Activated T-cell treated with anti-CD3 and anti-CD28 coated beads, Interleukin-2, amount 50 U/mL, for 48 hours (primary cell): Measurements from ENCODE around the gene APBB2.
"Not testable (repeated sequence)": the region's sequence is repeated elsewhere in the genome, so short reads cannot be mapped to it uniquely, and the experiment has no call there.

Source experiments
- DNase-seq, 2 experiments: peaks; one replicate each; pipeline ENCODE4 v3.0.0-alpha.2; 2020

Gene APBB2

DNA sequence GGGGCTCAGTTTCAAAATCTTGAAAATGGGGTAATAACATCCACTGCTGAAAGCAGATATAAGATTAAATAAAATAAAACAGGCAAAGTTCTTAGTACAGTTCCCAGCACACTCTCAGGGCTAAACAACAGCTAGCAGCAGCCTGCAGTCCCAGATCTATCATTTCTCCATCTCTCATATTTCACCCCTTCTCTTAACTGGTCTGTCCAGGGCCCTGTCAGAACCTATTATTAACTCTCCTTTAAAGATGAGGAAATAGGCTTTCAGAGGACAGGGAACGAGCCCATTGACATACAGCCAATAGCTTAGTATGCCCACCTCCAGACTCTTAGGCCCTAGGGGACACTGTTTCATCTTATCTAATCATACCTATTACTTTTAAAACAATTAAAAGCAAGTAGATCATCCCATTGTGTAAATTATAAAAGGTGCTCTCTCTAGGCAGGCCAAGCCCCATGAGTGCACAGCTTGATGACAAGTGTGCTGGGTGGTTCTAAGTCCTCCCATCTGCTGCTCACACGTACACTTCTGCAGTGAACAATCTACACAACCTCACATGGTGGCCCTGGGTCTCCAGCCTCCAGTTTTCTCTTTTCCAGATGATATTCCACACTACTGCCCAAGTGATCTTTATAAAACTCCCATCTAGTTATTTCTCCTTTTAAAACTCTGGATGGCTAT is 119.0 kb downstream of the APBB2 start:
- no peak for DNase-seq

DNA sequence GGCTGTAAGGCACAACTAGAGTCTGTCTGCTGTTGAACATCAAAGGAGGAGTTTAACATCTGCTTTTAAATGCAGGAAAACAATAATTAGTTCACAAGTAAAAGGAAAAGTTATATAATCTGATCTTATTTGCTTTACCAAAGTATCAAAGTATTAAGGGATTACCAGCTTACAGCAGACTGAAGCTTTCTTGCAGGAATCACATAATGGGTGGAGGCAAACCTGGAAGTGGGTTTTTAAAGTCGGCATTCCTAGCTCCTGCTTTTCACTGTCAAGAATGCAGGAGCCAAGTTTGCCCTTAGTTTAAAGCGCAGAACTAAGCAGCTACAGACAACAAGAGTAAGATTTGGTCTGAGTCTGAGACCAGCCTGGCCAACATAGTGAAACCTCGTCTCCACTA is 122.2 kb downstream of the APBB2 start:
- DNase-seq, result no peak

DNA sequence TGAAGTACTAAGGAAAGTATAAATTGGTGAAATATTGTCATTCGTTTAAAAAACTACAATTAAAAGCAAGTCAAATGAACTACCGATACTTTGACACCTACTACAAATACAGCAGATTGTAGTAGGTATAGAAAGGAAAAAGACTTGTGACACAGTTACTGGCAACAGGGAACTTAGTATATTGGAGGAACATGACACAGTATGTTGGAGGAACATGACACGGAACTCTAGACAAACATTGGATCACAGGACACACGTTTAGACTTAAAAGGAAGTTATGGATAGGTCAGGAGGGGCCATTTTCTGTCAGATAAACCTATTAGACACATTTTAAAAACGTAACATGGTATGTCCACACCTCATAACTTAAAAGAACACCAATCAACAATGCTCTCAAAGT is 132.5 kb downstream of the APBB2 start:
- no peak for DNase-seq

DNA sequence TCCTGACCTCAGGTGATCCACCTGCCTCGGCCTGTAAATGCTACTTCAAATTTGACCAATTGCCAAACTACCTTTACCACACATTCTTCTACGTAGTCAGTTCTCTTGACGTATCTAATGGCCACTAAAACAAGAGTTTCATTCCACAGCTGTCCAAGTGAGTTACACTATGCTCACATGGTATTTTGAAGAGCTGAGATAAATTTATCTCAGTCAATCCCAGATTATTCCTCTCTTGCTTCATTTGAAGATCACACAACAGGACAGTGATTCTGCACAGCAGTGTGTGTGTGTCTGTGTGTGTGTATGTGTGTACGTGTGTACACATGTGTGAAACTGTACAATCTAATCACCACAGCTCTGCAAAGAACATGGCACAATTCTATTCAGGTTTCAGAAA is 133.4 kb downstream of the APBB2 start:
- DNase-seq, result no peak

DNA sequence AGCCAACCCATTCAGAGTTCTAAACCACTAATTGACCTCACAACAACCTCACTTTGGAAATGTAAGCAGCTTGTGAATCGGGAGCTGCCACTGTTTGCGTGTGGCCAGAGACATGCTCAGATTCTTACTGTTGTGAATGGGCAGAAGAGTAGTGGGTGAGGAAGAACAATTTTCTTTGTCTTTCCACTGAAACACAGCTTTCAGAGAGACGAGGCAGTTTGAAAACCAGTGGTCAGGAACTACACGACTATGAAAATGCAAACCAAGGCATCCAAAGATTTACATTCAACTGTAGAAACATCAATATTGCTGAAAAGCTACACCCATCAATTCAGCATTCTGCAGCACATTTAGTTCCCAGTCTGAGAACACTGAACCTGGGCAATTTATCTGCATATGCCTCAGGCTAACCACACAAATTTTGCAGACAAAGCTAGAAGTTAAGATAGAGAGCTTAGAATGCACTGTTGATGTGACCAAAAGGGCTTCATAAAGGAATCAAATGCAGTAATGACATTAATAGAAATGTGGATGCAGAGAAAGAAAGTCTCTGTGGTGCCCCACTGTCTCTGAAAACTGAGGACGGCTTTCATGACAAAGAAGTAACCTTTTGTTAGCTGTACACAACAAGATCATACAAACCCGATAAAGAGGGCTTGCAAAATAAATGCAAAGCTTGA is 134.3 kb downstream of the APBB2 start:
- DNase-seq, result no peak

DNA sequence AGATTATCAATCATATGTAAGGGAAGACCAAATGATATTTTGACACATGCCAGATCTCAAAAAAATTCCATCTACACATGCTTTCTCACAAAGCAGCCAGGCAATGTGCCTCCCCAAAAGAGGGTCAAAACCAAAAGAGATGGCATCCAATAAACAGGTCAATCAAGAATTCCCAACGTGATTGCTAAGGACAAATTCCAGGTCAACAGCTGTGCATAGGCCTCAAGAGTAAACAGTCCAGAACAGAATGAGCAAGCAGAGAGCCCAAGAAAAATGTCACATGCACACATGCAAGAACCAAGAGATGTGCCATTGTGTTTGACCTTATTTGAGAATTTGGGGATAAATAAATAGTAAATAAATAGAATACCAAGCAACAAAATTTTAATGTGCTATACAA is 136.7 kb downstream of the APBB2 start:
- no peak for DNase-seq

DNA sequence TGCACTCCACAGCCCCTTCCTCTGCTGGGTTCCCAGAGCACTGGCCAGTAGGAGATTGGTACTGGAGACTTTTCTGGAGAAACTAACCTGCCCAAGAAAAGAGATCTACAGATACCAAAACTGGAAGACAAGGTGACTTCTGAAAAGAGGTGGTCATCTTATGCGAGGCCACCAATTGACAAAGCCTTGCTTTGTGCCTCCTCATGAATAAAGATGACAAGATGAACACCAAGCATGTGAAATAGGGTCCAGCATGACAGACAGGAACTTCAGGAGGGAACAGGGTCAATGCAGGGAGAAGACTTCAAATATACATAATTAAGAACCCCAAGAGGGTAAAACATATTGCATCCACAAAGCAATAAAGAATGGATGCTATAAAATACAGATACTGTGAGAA is 137.9 kb downstream of the APBB2 start:
- no peak for DNase-seq

DNA sequence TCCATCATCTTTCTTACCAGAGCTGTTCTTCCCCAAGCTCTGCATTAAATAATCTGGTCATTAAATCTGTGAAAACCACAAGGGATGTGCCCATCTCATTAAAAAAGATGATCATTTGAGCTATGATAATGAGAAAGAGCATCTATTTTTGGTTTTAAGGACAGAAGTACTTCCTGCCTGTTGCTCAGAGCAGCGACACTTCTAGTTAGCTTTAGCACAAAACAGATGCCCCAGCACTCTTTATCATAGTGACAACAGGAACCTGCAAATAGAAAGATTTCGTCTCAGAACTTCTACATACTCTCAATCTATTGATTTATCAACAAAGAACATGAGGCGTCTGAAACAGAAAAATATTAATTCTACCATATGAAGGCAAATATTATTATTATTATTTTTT is 140.1 kb downstream of the APBB2 start:
- no peak for DNase-seq

DNA sequence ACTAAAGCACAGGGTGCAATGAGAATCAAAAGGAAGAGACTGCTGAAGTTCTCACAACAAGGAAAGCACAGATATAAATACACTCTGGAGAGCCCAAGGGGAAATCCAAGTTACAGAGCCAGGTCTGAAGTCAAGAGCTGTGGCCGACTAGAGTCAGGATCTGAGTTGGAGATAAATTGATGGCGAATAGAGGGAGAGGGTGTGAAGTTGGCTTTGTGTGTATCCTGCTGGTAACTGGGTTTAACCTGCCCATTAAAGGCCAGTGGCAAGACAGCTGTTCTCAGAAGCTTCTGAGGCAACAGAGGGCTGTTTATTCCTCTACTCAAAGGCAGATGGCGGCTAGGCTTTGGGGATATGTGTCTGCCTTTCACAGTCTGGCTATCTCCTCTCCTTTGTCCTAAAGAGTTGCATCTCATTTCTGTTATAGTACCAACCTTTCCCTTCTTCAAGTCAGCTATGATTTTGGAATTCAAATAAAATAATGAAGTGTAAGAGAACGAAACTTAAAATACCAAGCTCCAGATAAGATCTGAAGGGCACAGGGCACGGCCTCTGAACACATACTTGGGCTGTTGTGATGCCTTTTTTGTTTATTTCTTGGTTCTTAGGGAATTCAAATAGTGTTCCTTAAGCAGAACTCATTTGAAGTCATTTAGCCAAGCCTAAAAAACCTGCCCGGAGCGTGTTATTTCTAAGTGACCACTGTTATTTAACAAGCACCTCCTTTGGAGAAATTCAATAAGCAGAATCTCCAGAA is 142.1 kb downstream of the APBB2 start:
- no peak for DNase-seq

DNA sequence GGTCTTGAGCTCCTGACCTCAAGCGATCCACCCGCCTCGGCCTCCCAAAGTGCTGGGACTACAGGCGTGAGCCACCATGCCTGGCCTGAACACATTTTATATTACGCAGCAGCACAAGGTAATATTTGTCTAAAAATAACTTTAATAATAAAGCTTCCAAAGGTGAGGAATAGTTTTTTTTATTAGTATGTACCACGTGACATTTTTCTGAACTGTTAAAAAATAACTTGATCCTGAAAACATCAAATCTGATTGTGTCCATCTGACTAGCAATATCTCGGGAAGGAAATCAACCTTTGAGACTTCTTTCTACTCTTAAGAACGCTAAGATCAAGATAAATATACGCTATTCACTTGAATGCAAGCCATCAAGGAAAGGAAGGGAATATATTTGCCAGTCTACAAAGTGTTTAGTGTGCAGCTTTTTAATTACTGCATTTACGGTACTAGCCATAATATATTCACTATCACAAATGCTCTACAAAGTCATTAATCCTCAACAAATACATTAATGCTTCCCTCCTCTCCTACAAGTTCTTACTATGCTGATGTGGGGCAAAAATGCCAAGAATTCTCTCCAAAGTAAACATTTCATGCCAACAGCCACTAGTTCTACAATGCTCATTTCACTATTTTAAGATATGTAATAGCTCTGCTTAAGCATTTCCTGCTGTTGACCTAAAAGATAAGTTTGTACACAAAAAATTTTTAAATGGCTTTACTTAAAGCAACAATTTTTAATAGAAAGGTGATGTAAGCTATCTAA is 143.6 kb downstream of the APBB2 start:
- no peak for DNase-seq

DNA sequence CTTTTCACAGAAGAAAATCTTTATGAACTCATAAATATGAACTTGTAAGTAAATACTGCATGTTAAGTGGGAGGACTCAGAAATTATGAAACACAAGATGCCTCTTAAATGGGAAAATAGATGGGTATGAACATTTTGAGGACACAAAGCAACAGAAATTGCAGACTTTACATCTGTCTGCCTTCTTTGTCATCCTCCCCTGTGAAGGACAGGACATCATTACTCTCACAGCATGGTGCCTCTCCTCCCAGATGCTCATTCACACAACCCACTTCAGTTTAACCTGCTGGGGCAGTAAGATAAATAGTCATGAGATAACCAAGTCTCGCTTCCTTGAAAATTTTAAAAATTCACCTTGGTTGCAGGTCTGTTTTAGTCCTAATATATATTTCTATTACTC is 144.5 kb downstream of the APBB2 start:
- DNase-seq, result no peak

DNA sequence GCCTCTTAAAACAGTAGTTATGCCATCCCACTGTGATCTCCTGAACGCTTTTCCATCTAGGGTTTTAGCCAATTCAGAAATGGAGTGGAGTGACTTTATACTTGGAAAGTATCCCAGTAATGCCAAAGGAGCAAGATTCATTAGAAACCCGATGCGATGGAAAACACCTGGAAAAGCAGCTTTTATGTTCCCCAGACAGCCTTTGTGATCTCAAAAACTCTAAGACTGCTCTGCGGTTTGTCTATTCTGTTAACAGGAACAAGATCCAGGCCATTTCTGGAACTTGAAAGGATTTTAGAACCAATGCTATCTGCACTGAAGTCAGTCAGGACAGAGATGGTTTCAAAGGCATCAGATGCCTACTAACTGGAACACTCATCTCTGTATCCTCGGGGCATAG is 145.1 kb downstream of the APBB2 start:
- no peak for DNase-seq

DNA sequence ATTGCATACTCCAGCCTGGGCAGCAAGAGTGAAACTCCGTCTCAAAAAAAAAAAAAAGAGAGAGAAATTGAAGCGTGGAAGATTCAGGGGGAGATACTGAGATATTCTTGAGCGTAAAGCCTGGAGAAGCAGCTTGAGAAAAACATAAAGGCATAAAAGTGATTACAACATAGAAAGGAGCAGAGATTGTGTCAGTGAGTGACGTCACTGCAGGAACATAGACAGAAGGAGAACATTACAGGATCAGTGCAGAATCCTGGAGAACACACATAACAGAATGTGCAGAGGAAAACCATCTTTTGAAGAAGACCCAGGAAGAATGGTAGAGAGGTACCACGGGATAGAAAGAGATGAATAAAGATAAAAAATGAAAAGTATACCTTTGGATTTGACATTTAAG is 147.0 kb downstream of the APBB2 start:
- DNase-seq, result no peak

DNA sequence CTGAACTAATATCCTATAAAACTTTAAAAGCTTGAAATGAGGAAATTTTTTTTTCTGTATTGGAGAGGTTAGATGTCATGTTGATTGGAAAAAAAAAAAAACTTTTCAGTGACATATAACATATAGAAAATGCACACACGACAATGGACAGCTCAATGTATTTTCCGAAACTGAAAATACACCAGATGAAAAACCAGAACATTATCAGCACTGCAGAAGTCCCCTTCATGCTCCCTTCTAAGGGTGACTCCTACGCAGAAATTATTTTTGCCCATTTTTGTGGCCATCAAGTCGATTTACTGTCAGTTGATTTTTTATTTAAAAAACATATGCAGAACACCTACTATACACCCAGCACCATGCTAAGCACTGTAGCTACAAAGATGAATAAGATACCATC is 148.3 kb downstream of the APBB2 start:
- DNase-seq, result no peak

DNA sequence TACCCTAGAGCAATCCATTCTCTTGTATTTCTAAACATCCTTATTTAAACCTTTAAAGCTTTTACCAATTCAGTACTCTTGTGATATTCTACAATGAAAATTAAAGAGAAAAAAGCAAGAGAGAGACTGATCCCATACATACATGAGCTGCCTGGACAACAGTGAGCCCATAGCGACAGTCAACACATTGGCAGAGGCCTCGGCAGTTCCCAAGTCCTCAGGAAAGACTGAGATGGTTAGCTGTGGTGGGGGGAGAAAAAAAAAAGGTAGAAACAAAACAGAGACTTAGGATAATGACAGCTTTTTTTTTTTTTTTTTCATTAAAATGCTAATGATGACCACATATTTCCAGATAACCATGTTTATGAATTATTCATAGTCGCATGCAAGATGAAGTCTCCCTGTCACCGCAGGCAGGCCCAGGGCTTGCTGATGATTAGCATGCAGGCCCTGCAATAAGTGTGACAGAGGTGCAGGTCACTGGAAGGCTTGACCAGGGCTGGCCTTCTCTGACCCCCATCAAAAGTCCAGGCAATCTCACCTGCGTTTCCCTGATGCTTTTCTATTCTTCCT is 148.8 kb downstream of the APBB2 start:
- no peak for DNase-seq

DNA sequence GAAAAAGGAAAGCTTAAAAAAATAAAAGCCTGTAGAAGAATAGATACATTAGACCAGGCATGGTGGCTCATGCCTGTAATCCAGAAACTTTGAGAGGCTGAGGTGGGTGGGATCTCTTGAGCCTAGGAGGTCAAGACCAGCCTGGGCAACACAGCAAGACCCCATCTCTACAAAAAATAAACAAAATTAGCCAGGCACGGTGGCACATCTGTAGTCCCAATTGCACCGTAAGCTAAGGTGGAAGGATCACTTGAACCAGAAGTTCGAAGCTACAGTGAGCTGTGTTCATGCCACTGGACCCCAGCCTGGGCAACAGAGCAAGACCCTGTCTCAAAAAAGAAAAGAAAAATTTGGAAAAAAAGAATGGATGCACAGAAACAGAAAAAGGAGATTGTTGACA is 149.4 kb downstream of the APBB2 start:
- DNase-seq, result no peak

DNA sequence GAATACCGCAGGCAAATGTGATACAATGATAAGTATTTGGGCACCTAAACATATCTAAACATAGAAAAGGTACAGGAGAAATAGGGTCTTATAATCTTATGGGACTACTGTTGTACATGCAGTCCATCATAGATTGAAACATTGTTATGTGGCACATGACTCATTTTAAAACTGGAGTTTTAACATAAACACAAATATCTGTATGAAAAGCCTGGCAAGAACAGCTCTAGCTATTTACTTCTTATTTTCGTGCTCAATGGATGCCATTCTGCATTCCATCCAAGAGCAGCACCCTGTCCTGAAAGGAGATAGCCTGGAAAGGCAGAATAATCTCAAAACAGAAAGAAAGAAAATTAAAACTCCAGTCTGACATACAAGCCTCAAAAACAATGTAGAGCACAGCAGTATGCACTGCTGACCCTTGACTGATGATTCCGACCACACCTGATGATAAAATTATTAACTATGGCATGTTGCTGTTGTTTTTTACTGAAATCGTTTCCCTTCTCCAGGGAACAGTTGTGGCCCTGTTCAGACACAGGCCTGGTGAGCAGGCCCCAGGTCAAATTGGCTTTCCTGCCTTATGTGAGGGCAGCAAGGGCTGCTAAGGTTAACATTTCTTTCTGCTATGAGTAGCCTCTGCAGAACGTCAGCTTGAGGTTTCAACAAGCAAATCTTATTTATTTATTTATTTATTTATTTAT is 152.7 kb downstream of the APBB2 start:
- DNase-seq, result no peak

DNA sequence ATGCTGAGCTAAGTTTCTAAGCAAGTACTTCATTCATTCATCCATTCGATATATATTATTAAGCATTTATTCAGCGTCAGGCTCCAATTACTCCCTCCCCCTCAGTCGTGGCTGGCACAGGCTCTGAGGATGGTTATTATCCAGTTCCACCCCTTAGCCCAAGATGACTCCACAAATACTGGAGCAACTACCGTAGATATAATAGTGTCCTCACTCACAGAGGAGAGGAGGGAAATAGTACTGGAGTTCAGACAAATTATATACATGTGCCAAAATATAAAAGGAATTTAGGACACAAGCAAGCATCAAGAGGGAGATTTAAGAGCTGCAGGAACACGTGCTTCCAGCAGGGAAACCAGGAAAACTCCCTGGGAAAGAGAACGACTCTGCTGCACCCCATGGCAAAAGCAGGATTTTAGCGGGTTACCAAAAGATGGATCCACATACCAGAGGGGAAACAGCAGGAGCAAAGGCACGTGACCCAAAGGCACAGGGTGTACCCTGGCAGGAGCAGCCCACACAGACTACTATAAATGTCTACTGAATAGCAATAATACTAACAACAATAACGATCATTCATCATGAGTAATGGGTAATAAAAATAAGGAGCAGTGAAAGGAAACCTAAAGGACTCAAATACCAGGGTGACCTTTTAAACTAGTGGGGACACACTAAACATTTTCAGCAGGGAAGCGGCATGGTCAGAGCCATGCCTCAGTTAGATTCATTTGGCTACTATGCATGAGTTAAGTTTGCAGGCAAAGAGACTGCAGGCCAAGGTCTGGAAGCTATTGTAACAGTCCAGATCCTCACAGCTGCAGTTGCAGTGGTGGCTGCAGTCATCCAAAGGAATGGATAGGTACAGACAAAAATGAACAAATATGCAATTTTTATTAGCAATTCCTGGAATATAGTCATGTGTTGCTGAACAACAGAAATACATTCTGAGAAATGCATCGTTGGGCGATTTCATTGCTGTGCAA is 153.7 kb downstream of the APBB2 start:
- no peak for DNase-seq

DNA sequence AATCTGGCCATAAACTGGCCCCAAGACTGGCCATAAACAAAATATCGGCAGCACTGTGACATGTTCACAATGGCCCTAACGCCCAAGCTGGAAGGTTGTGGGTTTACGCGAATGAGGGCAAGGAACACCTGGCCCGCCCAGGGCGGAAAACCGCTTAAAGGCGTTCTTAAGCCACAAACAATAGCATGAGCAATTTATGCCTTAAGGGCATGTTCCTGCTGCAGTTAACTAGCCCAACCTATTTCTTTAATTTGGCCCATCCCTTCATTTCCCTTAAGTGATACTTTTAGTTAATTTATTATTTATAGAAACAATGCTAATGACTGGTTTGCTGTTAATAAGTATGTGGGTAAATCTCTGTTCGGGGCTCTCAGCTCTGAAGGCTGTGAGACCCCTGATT is 154.9 kb downstream of the APBB2 start:
- not testable (repeated sequence) for DNase-seq

DNA sequence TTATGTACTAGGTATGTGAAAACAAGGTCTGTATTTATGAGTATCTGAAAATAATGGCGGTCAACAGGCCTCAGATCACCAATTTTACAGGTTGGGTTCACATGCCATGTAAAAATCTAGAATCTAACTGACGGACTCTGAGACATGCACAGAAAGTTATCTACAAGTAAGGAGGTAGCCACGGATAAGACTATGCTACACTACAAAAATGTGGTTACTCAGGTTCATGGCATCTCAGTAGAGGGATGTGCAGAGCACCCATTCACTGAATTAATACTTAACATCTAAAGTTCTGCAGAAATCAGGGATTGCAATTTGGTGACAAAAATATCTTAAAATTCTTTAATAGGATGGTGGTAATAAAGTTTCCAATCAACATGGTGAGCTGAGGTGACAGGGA is 155.9 kb downstream of the APBB2 start:
- no peak for DNase-seq

DNA sequence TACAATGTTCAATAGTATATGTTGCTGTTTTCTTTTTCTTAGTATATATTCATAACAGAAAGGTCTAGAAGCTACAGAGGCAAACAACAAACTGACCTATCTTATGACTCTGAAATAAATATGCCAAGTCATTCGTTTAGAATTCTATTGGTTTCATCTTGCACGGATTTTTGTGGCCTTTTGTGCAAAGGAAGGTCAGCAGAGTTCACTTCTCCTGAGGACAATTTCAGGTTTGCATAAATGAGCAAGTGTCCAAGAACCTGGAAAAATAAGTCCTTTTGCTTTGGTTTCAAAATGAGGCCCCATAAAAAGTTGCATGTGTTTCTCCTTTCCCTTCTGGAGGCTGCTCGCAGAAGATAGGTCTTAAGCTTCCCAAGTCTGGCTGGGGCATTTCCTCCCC is 156.9 kb downstream of the APBB2 start:
- no peak for DNase-seq
